DND-41 (cell line): ENCODE data around the gene TSHZ3.

Experiments
- EZH2 ChIP-seq: IDR thresholded peaks from 3 replicates; pipeline ENCODE4 v1.6.1; 2012; ENCODE audit warnings: borderline replicate concordance, low read depth, mild to moderate bottlenecking, moderate library complexity, low read length, inconsistent platforms; ENCODE audit not compliant: severe bottlenecking
- TF ChIP-seq, protein P1 (sequence below): IDR thresholded peaks from 2 replicates; pipeline ENCODE4 v1.5.1; 2012; ENCODE audit warnings: borderline replicate concordance, low read length, moderate library complexity, mild to moderate bottlenecking; ENCODE audit not compliant: poor library complexity, severe bottlenecking; ENCODE audit errors: extremely low read depth

DNA sequence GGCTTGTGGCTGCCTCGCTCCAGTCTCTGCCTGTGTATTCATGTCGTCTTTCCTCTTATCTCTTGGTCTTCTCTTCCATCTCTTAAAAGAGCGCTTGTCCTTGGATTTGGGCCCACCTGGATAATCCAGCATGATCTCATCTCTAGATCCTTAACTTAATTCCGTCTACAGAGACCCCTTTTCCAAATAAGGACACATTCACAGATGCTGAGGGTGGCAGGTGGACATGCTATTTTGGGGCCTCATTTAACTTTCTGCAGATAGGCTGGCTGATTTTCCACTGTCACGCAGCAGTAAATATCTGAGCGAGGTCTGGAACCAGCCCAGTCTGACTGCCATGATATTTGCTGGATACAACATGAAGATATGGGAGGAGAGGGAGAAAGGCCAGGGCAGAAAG is 41.5 kb upstream of the TSHZ3 start:
- TF ChIP-seq, protein P1, sequence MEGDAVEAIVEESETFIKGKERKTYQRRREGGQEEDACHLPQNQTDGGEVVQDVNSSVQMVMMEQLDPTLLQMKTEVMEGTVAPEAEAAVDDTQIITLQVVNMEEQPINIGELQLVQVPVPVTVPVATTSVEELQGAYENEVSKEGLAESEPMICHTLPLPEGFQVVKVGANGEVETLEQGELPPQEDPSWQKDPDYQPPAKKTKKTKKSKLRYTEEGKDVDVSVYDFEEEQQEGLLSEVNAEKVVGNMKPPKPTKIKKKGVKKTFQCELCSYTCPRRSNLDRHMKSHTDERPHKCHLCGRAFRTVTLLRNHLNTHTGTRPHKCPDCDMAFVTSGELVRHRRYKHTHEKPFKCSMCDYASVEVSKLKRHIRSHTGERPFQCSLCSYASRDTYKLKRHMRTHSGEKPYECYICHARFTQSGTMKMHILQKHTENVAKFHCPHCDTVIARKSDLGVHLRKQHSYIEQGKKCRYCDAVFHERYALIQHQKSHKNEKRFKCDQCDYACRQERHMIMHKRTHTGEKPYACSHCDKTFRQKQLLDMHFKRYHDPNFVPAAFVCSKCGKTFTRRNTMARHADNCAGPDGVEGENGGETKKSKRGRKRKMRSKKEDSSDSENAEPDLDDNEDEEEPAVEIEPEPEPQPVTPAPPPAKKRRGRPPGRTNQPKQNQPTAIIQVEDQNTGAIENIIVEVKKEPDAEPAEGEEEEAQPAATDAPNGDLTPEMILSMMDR: no peak
- no peak for TF ChIP-seq EZH2
